Activated T-helper 17 cell treated with anti-CD3 and anti-CD28 coated beads, Interleukin-2, amount 50 U/mL, for 72 hours (primary cell): ENCODE data around the gene CCSER2. TPM values are rescaled to one million over a fixed set of nuclear protein-coding genes. Genes with fewer than 3 reads are reported as not detected.
"Not testable (repeated sequence)": the region's sequence is repeated elsewhere in the genome, so short reads cannot be mapped to it uniquely, and the experiment has no call there.

Experiments
- ATAC-seq: fragments of 150-1000 bp; cut with Tn5 transposase; replicated peaks from 2 replicates; pipeline ENCODE4 v1.10.0; 2021; ENCODE audit warnings: mild to moderate bottlenecking, moderate library complexity
- H3K27ac Mint-ChIP-seq: one replicate; pipeline ENCODE4 v1.8.0; 2022; ENCODE audit warnings: mixed read lengths
- H3K27me3 Mint-ChIP-seq: one replicate; pipeline ENCODE4 v1.8.0; 2022; ENCODE audit warnings: mixed read lengths
- H3K36me3 Mint-ChIP-seq: one replicate; pipeline ENCODE4 v1.8.0; 2022; ENCODE audit warnings: low read depth, mild to moderate bottlenecking, mixed read lengths
- H3K4me1 Mint-ChIP-seq: one replicate; pipeline ENCODE4 v1.8.0; 2022; ENCODE audit warnings: mixed read lengths
- H3K4me3 Mint-ChIP-seq: one replicate; pipeline ENCODE4 v1.8.0; 2022; ENCODE audit warnings: mild to moderate bottlenecking, mixed read lengths
- H3K9me3 Mint-ChIP-seq: one replicate; pipeline ENCODE4 v1.8.0; 2022; ENCODE audit warnings: mixed read lengths
- total RNA-seq, 2 donors: library from RNA; stranded (reverse); gene quantifications; one replicate each; pipeline ENCODE4 v1.2.3, GENCODE V29; 2022

The CCSER2 gene, protein sequence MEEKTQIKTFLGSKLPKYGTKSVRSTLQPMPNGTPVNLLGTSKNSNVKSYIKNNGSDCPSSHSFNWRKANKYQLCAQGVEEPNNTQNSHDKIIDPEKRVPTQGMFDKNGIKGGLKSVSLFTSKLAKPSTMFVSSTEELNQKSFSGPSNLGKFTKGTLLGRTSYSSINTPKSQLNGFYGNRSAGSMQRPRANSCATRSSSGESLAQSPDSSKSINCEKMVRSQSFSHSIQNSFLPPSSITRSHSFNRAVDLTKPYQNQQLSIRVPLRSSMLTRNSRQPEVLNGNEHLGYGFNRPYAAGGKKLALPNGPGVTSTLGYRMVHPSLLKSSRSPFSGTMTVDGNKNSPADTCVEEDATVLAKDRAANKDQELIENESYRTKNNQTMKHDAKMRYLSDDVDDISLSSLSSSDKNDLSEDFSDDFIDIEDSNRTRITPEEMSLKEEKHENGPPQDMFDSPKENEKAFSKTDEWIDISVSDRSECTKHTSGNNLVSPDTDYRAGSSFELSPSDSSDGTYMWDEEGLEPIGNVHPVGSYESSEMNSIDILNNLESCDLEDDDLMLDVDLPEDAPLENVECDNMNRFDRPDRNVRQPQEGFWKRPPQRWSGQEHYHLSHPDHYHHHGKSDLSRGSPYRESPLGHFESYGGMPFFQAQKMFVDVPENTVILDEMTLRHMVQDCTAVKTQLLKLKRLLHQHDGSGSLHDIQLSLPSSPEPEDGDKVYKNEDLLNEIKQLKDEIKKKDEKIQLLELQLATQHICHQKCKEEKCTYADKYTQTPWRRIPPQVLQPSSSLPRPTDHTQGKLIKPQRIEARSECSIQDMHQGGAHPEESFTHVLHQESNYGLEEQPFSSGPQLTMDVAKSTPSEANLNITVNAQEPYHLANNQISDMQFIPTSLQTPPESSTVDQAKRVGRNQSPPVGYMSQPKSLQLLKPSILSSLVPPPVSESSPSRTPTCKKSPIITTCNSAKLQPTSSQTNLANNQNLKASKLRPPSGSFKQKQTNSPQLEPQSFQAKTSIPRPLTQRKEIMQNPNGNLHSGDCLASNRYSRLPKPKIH
- 100 to 1,000 TPM in 1 of 2 donors, 10 to 100 TPM in 1; 47.5 to 107 TPM for total RNA-seq

DNA sequence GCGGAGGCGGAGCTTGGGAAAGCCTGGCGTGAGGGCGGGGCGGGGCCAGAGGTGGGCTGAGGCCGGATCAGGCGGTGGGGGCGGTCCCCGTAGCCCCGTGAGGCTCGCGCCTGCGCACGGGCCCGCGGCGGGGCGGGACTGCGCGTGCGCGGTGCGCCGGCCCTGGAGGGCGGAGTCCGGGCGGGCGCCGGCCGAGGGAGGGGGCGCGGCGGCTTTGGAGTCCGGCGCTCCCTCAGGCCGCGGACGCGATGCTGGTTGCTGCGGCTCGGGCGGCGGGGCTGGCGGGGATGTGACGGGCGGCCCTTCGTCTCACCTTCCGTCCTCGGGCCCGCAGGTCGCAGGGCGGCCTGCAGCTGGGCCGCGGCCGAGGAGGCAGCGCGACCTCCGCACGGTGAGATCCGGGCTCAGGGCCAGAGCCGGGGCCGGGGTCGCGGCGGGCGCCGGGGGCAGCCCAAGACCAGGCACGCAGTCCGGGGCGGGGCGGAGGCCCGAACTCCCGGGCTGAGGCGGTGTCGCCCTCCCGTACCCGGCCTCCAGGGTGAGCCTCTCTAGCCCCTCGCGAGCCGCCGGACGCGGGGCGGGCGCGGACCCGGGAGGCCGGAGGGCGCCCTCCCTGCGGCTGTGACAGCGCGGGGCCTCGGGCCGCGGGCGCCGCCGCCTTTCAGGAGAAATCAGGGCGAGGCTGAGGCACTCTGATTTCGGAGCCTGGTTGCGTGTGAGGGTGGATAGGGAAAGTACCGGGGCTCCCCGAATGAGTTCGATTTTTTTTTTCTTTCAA is at the start of gene CCSER2:
Gene CCSER2, plus strand, starts transcription at position 172 of the 778 bp plus-strand sequence. CDS start 42,464 bp downstream, outside the sequence.
- no peaks in the 10 kb centered on the region for H3K9me3 Mint-ChIP-seq
- H3K4me3 Mint-ChIP-seq, result peak within 1 kb of the TSS; percentile 95
- H3K4me1 Mint-ChIP-seq, result peaks cover 12% of the 10 kb centered on the region
- ATAC-seq, result peak; percentile 69
- H3K27me3 Mint-ChIP-seq, result no peaks in the 10 kb centered on the region
- peaks cover 36% of the 10 kb centered on the region for H3K36me3 Mint-ChIP-seq
- peak within 1 kb of the TSS; percentile 92 for H3K27ac Mint-ChIP-seq

DNA sequence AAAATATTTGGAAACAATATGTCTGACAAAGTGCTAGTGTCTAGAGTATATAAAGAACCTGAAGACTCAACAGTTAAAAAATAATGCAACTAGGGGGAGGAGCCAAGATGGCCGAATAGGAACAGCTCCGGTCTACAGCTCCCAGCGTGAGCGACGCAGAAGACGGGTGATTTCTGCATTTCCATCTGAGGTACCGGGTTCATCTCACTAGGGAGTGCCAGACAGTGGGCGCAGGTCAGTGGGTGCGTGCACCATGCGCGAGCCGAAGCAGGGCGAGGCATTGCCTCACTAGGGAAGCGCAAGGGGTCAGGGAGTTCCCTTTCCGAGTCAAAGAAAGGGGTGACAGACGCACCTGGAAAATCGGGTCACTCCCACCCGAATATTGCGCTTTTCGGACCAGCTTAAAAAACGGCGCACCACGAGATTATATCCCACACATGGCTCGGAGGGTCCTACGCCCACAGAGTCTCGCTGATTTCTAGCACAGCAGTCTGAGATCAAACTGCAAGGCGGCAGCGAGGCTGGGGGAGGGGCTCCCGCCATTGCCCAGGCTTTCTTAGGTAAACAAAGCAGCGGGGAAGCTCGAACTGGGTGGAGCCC is 48.4 kb upstream of the CCSER2 start:
- H3K36me3 Mint-ChIP-seq, result not testable (repeated sequence)
- H3K27me3 Mint-ChIP-seq, result peaks cover 15% of the 10 kb centered on the region

DNA sequence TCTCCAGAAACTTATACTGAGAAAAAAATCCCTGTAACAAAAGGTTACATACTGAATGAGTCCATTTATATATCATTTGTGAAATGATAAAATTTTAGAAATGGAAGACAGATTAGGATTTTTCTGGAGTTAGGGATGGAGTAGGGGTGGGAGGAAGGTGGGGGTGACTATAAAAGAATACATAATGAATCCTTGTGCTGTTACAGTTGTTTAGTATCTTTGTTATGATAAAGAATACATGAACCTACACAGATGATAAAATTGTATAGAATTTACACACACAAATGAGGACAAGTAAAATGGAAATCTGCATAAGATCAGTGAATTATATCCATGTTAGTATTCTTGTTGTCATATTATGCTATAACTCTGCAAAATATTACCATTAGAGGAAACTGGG is 41.7 kb upstream of the CCSER2 start:
- no peak overlapping the region for H3K4me3 Mint-ChIP-seq
- H3K27me3 Mint-ChIP-seq, result peaks cover 8% of the 10 kb centered on the region

More for the DNA sequence above, 48.4 kb upstream of the CCSER2 start:
- not testable (repeated sequence) for H3K9me3 Mint-ChIP-seq, H3K4me1 Mint-ChIP-seq, H3K27ac Mint-ChIP-seq, H3K4me3 Mint-ChIP-seq, ATAC-seq

DNA sequence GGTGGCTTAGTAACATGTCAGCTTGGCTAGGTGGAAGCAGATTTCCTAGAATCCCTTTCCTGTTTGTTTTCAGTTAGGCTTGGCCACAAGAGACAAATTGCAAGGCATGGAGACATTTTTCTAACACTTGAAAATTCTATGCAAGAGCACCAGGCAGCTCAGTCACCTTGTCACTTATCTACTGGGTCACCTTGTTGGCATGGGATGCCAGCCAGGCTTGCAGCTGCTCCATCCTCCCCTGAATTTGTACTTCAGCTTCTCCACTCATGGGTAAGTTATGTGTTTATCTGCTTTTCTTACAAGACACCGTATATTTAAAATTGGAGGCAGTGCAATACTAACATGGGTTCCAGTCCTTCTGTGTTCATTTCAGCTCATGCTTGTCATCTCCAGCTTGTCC is 40.2 kb upstream of the CCSER2 start:
- H3K4me1 Mint-ChIP-seq, result no peaks in the 10 kb centered on the region
- H3K27ac Mint-ChIP-seq, result no peak overlapping the region
- H3K4me3 Mint-ChIP-seq, result no peak overlapping the region
- no peaks in the 10 kb centered on the region for H3K36me3 Mint-ChIP-seq
- no peaks in the 10 kb centered on the region for H3K9me3 Mint-ChIP-seq
- no peak for ATAC-seq
- H3K27me3 Mint-ChIP-seq, result peaks cover 8% of the 10 kb centered on the region

More for the DNA sequence above, 41.7 kb upstream of the CCSER2 start:
- no peaks in the 10 kb centered on the region for H3K36me3 Mint-ChIP-seq
- no peak overlapping the region for H3K27ac Mint-ChIP-seq
- ATAC-seq, result no peak
- no peaks in the 10 kb centered on the region for H3K4me1 Mint-ChIP-seq
- no peaks in the 10 kb centered on the region for H3K9me3 Mint-ChIP-seq

DNA sequence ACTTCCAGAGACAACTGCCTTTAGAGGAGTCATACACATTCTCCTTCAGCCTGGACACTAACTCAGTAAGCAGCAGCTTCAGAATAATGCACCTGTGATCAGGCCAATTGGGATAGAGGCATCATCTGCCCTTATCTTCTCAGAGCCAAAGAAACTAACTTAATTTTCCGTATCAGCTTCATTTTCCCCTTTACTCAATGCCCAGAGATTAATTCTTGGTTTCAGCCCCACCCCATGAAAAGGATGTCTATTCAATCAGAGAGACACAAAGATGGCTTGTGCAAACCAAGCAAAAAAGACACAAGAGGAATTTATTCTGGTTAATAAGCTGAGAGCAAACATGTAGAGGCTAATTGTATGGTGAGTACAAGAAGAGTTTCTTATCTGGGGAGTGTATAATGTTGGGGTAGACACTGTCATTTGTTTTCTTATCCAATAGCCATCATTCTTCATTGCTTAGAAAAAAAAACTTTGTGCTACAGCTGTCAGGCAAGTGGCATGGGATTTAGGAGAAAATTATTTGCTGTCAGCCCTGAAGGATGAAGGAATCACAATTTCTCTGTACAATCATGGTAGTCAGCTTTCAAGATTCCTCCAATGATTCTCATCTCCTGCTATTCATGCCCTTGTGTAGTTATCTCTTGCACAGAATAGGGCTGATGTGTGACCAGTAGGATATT is 38.7 kb upstream of the CCSER2 start:
- ATAC-seq, result no peak
- Mint-ChIP-seq H3K36me3 (no peaks in the 10 kb centered on the region), H3K4me3 (no peak overlapping the region), H3K27me3 (peaks cover 8% of the 10 kb centered on the region), H3K4me1 (peaks cover 11% of the 10 kb centered on the region), H3K27ac (no peak overlapping the region), H3K9me3 (no peaks in the 10 kb centered on the region)

DNA sequence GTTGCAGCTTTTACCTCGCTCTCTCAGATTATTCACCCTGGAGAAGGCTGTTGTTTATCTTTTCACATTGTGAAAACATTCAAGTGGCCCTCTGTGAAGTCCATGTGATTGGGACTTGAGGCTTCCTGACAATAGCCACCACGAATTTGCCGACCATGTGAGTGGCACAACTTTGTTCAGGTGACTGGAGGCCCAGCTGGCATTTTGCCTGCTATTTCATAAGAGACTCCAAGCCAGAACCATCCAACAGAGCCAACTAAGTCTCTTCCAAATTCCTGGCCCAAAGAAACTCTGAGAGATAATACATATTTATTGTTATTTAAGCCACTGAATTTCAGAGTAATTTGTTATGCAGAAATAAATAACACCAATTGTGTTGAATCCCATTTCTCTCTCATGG is 38.2 kb upstream of the CCSER2 start:
- Mint-ChIP-seq H3K27me3 (peaks cover 8% of the 10 kb centered on the region), H3K4me1 (peaks cover 16% of the 10 kb centered on the region), H3K36me3 (no peaks in the 10 kb centered on the region), H3K4me3 (no peak overlapping the region), H3K9me3 (no peaks in the 10 kb centered on the region), H3K27ac (no peak overlapping the region)
- no peak for ATAC-seq

DNA sequence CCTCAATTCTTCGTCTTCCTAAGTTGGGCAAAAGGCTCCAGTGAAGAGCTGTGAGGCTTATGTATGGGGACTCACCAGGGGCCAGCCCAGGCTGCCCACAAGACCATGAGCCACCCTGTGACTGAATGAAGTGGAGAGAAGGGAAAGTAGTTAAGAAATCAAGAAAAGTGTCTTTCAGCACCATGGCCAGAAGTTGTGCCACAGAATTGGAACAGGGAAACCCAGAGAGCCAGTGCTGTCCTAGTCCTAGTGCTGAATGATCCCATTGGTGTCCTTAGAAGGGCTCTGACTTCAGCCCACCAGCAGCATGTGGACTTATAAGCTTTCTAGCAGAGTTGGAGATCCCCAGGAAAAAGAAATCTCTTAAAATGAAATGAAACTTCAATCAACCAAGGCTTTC is 37.0 kb upstream of the CCSER2 start:
- Mint-ChIP-seq H3K27me3 (peaks cover 8% of the 10 kb centered on the region), H3K27ac (no peak overlapping the region), H3K9me3 (no peaks in the 10 kb centered on the region), H3K36me3 (no peaks in the 10 kb centered on the region), H3K4me1 (peaks cover 16% of the 10 kb centered on the region), H3K4me3 (no peak overlapping the region)
- no peak for ATAC-seq

DNA sequence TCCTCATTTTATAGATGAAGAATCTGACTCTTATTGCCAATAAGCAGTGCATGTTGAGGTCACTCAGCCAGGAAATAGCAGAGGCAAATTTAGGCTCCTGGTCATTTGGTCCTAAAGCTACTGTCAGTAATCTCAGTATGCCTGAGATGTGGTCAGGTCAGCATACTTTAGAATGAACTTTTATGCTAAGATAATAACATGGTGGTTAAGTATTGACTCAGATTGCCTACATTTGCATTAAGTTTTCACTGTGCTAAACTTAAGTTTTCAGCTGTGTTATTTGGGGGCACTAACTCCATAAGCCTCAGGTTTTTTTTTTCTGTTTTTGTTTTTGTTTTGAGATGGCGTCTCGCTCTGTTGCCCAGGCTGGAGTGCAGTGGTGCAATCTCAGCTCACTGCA is 35.9 kb upstream of the CCSER2 start:
- H3K4me3 Mint-ChIP-seq, result no peak overlapping the region
- no peaks in the 10 kb centered on the region for H3K36me3 Mint-ChIP-seq
- no peak for ATAC-seq
- H3K27ac Mint-ChIP-seq, result no peak overlapping the region
- peaks cover 7% of the 10 kb centered on the region for H3K27me3 Mint-ChIP-seq
- peaks cover 16% of the 10 kb centered on the region for H3K4me1 Mint-ChIP-seq
- H3K9me3 Mint-ChIP-seq, result no peaks in the 10 kb centered on the region

DNA sequence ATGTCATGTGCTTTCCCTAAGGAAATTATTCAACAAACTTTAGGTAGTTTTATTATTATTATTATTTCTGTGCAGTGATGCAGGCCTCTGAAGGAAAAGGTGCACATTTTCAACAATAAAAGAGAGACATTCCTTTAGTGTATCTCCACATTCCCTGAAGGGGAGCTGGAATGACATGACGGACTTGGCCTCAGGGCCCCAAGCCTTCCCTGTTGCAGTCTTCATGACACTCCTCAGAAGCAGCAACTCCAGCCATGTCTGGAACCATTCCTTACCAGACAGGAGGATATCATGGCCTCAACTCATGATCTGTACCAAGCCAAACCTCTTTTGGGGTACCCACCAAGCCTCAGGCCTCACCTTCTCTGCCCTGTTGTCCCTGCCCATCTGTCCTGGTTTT is 35.2 kb upstream of the CCSER2 start:
- no peaks in the 10 kb centered on the region for H3K9me3 Mint-ChIP-seq
- peaks cover 4% of the 10 kb centered on the region for H3K27me3 Mint-ChIP-seq
- H3K4me3 Mint-ChIP-seq, result no peak overlapping the region
- no peaks in the 10 kb centered on the region for H3K36me3 Mint-ChIP-seq
- H3K4me1 Mint-ChIP-seq, result peaks cover 16% of the 10 kb centered on the region
- no peak for ATAC-seq
- no peak overlapping the region for H3K27ac Mint-ChIP-seq

DNA sequence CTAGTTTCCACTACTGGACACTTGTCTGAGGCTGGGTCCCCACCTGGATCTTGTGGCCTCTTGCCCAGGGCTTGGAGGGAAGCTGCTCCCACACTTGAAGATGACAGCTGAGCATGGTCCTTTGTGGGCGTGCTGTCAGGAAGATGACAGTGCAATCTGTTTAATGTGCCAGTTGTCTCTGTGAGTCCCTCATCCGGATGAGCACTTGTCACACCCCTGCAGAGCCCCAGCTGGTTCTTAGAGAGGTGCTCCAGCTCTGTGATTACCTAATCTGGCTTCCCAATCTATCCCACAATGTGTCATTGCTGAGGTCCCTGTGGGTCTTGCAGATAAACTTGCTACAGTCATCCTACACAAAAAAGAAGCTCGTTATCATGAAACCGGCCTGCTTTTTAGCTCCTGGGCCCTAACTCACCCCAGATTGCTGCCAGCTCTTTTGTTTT is 34.8 kb upstream of the CCSER2 start:
- Mint-ChIP-seq H3K27me3 (peaks cover 7% of the 10 kb centered on the region), H3K9me3 (no peaks in the 10 kb centered on the region), H3K4me3 (no peak overlapping the region), H3K36me3 (no peaks in the 10 kb centered on the region), H3K4me1 (peaks cover 16% of the 10 kb centered on the region), H3K27ac (peak overlapping the region; percentile 69)
- peak; percentile 86 for ATAC-seq

DNA sequence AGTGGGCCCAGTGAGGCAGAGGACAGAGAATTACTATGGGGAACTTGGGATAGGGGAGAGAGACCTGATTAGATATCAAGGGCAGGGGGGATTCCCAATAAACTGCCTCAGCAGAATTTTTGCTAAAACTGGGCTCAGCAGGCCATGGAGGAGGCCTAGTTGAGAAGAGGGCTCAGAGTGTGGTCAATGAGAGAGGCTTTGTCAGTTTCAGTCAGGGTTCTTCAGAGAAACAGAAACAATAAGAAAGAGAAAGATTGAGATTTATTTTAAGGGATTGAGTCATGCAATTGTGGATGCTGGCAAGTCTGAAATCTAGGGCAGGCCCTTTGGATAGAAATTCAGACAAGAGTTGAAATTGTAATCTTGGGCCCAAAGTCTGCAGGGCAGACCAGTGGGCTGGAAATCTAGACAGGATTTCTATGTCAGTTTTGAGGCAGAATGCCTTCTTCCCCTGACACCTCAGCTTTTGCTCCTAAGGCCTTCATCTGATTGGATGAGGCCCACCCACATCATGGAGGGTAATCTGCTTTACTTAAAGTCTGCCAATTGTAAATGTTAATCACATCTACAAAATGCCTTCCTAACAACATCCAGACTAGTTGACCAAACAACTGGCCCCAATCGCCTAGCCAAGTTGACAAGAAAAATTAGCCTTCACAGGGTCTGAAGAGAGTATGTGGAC is 33.5 kb upstream of the CCSER2 start:
- H3K27ac Mint-ChIP-seq, result peak overlapping the region; percentile 69
- ATAC-seq, result peak; percentile 76
- peaks cover 7% of the 10 kb centered on the region for H3K27me3 Mint-ChIP-seq
- H3K4me3 Mint-ChIP-seq, result peak overlapping the region; percentile 2
- H3K4me1 Mint-ChIP-seq, result peaks cover 16% of the 10 kb centered on the region
- no peaks in the 10 kb centered on the region for H3K9me3 Mint-ChIP-seq
- H3K36me3 Mint-ChIP-seq, result no peaks in the 10 kb centered on the region

DNA sequence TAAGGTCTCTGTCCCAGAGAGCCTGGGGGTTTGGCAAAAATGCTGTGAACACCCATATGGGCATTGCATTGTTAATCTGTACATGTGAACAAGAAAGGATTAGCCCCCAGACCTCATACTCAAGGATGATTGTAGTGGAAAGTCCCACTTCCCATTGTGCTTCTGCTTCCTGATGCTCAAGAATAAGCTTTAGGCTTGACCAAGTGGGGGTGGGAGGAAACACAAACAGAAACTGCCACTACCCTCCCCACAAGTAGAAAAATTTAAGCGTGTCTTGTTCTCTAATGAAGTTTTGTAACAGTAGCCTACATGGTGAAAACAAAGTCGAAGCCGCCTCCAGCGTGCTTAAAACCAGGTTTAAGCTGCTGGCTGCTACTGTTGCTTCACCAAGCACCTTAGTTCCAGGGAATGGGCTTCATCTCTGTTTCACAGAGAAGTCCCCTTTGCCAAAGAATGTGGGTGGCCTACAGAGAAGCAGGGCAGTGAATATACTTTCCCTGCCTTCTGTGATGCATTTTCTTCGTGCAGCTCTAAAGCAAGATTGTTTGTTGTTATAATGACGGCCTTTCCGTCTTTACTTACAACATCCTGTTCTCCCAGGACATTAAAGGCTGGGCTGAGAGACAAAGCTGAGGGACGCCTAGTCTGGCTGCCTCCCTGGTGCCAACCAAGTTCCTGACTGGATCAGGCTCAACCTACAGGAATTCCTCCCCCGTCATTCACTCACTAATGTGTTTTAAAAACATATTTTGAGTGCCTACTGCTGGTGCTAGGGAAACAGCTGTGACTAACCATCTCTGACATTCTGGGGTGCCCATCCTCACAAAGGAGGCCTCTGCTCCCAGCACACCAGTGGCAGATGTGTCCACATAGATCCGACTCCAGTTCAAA is 32.1 kb upstream of the CCSER2 start:
- peaks cover 7% of the 10 kb centered on the region for H3K27me3 Mint-ChIP-seq
- H3K36me3 Mint-ChIP-seq, result no peaks in the 10 kb centered on the region
- peaks cover 16% of the 10 kb centered on the region for H3K4me1 Mint-ChIP-seq
- H3K9me3 Mint-ChIP-seq, result no peaks in the 10 kb centered on the region
- no peak overlapping the region for H3K4me3 Mint-ChIP-seq
- H3K27ac Mint-ChIP-seq, result no peak overlapping the region
- ATAC-seq, result no peak
